Stimulated activated CD4-positive, alpha-beta T cell treated with anti-CD3 and anti-CD28 coated beads, TNF-alpha, amount 100 ng/mL, for 4 hours (primary cell): ENCODE data around the gene CDX1.

ENCODE experiments used
- DNase-seq, 3 experiments: peaks; one replicate each; pipeline ENCODE4 v3.0.0-alpha.2; 2020; ENCODE audit warnings: low read depth in 3 of 3

The CDX1 gene

DNA sequence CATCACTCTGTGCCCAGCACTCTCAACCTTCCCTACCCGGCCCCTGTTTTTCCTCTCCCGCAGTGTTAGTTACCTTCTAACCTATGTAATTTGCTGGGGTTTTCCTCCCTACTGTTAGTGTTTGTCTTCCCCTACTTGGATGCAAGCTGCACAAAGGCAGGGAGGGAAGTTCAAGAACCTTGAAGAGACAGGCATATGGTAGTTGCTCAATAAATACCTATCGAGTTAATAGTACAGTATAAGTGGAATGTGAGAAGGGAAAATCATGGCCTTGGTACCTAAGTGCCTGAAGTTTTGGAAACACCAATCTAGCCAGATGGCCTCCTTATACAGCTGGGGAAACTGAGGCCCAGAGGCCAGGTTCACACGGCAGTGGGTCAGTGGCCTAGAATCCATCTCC lies 35.1 kb upstream of the CDX1 start:
- no peak for DNase-seq

DNA sequence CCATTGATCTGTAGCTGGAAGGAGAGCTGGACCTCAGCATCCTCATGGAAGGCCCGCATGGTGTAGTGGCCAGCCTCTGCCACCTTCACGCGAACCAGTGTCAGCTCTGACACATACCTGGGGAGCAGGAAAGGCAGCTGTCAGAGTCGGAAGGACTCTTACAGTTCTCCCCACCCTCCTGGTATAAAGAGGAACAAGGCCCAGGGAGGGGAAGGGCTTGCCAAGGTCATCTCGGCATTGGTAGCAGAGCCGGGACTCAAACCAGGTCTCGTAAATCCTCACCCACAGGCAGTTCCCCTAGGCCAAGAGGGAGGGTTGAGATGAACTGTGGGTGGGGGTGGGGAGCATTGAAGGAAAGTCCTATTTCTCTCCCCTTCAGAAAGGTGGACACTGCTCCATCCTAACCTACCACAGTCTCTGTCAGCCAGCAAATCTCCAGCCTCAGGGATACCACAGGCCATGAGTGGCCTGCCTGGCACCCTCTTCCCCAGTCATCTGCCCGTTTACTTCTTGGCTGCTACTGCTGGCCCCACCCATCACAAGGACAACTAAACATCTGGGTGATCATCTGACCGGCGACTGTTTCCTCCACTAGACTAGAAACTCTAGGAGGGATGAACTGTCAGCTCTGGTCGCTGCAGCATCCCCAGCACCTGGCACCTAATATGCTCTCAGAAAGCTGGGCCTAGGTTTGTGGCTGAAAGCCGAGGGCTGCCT lies 34.4 kb upstream of the CDX1 start:
- DNase-seq: no peak

DNA sequence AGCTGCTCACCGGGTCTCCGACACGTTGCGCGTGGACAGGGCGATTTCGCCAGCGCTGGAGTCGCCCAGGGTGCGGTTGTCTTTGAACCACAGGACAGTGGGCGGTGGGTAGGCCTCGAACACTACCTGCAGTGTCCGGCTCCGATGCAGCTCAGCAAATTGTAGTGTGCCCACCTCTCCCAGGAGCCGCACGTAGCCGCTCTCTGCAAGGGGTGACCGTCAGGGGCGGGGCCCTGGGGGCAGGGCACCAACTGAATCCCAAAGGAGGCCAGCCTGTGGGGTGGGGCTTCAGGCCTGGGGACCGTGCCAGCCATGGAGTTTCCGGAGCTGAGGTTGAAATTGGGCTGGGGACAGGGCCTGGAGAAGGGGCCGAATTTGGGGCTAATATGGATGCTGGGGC lies 33.8 kb upstream of the CDX1 start:
- no peak for DNase-seq

DNA sequence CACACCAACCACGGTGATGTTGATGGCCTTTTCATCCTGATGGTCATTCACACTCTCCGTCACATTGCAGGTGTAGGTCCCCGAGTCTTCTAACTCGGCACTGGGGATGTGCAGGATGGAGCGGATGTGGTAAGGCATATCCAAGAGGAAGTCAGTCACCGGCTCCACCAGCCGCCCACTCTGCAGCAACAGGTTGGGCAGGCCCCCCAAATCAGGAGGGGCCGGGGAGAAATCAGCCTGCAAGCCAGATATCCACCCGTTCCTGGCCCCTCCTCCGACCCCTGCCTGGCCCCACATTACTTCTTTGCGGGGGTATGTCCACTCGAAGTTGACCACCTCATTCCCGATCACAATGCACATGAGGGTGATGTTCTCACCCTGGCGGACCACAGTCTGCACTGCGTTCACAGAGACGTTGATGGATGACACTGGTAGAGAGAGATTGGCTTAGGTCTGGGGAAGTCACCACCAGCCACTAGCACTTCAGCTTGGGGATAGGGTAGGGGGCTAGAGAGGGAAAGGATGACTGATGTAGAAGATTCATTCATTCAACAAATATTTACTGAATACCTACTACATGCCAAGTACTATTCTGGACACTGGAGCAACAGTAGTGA lies 32.9 kb upstream of the CDX1 start:
- no peak for DNase-seq

DNA sequence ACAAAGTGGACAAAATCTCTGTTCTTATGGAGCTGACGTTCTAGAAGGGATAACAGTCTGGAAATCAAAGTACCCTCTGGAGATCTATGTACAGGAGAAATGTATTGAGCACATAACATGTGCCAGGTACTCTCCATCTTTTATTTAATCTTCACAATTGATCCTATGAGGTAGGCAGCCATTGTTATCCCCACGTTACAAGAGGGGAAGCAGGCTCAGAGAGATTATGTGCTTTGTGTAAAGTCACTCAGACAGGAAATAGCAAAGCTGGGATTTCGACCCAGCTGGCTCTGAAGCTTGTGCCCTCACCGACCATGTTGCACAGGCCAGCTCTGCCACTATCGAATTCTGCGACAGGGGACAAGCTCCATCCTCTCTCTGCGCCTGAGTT lies 32.4 kb upstream of the CDX1 start:
- DNase-seq: no peak

DNA sequence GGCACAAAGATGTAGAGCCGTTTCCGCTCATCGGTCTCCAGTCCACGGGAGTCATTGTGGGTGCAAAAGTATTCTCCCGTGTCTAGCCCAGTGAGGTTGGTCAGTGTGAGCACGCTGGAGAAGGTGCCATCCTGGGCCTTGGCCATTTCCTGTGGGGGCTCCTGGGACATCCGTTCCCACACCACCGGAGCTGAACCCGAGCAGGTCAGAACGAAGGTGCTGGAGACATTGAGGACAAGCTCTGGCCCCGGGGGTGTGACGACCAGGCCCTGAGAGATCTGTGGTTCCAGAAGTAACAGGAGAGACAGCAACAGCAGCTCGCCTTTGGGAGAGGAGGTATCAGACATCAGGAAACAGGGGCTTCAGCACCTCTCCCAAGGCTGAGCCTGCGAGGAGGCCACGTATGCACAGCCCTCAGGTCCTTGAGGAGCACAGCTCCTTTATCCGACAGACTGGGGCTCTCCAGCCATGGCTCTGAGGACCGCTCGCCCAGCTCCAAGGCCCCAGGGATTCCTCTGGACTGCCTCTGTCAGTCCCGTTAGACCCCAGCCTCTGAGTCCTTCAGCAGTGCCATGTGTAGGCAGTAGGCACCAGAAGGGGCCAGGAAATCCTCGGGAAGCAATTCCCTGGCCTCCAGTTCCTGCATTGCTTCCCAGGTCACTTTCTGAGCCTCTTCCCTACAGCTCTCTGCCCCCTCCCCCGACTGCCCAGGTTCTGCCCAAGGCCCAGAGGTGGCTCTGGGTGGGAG lies 30.8 kb upstream of the CDX1 start:
- DNase-seq: no peak

DNA sequence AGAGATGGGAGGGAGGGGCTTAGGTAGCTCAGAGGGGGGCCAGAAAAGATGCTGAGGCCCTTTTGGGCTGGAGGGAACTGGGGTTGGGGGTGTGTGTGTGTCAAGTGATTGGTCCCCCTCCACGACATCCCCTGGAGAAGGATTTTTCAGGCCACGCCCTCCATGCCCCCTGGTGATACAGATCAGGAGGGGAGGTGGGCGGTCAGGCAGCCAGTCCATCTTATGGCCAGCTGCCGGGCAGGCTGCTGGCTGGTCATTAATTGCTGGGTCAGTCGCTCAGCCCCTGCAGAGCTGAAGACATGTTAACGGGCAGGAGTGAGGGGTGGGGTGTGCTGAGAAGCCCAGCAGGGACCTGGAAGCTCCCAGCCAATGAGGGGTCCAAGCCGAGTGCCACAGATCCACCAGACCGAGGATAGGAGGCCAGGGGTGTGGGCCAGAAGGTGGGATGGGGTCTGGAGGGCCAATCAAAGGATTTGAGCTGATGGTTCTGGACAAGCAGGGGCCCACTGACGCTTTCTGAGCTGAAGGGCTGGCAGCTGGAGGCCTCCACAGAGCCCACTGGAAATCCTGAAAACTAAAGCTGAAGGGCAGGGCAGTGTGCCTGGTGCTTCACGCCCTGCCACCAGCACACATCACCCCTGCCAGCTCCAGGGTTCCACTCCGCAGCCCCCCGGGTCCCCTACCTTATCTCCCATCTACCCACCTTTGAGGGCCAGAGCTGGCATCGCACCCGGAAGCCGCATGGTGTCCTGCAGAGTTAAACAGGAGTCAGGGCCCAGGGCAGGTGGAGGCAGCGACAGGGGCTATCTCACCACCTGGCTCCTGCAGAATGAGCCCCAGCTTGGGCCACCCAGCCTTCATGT lies 30.0 kb upstream of the CDX1 start:
- no peak for DNase-seq

DNA sequence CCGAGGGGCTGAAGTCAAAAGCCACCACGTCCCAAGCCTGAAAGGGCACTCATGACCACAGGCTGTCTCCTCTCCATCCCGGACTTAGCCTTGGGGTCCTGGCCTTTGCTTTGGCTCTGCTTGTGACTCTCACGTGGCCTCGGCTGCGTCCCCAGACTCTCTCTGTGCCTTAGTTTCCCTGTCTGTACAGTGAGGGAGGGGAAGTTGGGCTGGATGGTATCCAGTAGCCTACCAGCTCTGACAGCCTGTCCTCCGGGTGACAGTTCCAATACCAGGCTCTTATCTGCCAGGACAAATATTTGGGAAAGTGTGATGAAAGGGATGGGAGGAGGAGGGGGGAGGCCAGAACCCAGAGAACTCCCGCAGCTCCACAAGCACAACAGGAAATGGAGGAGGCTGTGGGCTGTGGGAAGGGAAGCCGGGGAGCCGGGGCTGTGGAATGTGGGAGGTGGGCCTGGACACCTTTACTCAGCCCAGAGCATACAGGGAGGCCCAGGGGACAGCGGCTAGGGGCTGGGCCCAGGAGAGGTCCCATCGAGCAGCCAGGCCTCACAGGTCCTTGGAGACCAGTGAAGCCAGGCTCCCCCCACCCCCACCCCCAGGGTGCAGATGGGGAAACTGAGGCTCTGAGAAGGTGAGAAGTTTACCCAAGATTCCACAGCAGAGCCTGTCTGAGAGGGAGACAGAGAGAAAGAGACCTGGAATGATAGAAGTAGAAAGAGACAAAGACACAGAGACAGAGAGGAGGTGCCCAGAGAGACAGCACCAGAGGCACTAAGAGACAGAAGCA lies 29.2 kb upstream of the CDX1 start:
- DNase-seq: no peak

DNA sequence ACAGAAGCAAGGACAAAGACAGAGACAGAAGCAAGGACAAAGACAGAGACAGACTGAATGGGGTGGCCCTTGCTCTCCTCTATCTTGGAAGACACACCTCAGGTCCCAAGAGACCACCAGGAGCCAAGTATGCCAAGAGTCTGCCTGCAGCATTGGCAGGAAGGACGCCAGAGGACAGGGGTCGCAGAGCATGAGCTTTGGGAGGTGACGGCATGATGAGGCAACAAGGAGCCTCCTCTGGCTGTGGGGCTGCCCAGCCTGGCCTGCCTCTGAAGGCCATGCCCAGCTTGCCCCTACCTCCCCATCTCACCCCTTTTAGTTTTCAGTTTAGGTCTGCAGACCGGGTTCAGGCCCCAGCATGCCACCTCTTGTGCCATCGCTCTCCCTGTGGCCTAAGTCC lies 28.6 kb upstream of the CDX1 start:
- DNase-seq: no peak

DNA sequence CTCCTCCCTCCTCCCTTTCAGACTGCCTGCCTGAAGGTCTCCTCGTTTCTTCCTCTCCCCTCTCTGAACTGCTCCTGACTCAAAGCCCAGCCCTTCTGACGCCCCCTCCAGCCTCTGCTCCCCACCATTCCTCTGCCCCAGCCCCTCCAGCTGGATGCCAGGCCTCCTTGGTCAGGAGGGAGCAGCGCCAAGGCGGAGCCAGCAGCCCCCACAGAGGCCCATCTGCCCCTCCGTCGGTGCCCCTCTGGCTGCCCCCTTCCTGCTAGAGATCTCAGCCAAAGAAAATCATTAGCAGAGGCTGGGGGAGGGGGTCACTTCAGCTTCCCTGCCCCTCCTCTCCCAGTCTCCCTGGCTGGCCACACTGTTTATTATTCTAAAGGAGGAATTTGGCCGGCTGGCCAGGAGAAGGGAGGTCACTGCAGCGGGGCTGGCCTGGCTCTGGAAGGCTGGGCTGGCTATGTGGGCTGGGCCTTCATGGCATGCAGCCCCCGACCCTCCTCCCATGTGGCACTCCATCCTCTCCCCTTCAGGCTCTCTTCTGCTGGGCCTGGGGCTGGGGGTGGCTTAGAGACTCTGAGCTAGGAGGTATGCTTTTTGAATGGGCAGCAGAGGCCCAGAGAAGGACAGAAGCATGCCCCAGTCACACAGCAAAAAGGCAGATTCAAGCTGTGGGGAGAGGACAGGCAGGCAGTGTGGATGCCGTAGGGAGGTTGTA lies 27.9 kb upstream of the CDX1 start:
- DNase-seq: no peak

DNA sequence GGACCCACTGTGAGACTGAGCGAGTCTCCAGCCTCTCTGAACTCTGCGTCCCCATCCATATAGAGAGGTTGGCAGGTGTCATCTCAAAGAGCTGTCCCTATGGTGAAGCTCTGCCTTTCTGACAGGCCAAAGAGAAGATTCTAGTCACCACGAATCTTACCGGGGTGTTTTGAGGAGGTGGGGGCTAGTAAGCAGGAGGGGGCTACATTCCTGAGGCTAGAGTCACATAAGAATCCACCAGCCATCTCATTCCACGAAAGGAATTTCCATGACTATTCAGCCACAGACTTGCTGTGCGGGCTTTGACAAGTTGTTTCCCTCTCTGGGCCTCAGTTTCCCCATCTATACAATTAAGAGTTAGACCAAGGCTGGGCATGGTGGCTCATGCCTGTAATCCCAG lies 27.2 kb upstream of the CDX1 start:
- DNase-seq: no peak

DNA sequence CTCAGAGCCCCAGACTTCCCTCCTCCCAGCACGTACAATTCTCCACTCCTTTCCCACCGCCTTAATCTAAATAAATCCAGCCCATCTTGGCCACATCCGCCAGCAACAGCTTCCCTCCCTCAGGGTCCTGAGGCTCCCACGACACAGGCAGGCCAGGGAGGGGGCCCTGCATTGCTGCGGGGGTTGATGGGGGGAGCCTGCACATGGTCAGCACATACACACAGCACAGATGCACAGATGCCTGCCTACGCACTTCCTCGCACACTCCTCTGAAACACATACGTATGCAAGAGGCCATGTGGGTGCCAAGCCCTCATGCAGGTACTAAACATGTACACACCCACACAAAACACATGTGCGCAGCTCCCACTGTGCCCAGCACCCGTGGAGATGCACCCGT lies 25.7 kb upstream of the CDX1 start:
- no peak for DNase-seq

DNA sequence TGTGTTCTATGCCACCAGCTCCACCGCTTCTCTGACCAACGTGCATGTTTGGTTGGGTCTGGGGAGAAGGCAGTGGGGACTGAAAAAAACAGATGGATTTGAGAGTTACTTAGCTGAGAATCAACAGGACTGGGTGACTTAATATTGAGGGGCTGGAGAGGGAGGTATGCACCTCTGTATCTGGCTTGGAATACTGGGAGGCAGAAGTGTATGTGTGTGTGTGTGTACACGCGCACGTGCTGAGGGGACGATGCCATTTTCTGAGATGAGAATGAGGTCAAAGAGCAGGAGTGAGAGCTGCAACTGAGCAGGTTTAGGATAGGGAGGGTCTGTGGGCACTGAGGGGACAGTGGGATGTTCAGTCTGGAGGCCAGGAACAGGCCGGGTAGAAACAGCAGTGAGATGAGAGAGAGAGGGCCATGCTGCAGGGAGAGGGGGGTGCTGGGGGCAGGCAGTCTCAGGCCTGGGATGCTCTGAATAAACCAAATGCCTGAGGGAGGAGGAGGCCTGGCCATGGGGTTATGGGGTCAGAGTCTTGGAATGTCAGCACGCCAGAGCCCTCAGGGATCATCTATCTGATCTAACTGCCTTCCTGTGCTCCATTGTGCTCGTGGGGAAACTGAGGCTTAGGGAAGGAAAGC lies 24.9 kb upstream of the CDX1 start:
- no peak for DNase-seq

DNA sequence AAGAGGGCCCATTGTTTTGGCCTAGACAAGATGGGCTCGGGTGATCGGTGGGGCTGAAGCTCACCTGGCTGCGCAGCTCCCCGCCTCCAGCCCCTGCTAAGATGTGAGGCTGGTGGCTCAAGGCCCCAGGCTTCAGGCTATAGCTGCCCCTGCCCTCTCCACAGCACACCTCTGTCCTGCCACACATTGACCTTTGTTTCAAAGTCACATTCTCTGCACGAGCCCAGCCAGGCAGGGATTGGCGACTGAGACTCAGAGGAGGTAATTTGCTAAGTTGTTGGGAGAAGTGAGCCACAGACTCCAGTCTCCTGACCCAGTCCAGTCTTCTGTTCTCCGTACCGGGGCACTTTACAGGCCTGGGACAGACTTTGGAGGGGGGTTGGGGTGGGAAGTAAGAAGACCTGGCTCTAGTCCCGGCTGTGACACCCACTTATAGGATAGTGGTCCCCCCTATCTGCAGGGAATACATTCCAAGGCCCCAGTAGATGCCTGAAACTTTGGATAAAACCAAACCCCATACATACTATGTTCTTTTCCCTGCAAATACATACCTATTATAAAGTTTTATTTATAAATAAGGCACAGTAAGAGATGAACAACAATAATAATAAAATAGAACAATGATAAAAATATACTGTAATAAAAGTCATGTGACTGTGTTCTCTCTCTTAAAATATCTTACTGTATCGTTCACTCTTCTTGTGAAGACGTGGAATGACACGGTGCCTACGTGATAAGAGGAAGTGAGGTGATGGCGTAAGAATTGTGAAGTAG lies 24.2 kb upstream of the CDX1 start:
- DNase-seq: no peak

DNA sequence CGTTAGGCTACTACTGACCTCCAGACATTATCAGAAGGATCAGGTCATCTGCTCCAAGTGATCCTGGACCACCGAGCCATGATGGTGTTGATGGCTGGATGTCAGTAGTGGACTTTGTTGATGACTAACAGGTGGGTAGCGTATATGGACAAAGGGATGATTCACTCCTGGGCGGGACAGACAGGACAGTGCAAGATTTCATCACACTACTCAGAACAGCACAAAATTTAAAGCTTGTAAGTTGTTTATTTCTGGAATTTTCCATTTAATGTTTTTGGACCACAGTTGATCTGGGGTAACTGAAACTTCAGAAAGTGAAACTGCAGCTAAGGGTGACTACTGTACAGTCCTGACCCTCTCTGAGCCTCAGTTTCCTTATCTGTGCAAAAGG lies 23.6 kb upstream of the CDX1 start:
- DNase-seq: no peak

DNA sequence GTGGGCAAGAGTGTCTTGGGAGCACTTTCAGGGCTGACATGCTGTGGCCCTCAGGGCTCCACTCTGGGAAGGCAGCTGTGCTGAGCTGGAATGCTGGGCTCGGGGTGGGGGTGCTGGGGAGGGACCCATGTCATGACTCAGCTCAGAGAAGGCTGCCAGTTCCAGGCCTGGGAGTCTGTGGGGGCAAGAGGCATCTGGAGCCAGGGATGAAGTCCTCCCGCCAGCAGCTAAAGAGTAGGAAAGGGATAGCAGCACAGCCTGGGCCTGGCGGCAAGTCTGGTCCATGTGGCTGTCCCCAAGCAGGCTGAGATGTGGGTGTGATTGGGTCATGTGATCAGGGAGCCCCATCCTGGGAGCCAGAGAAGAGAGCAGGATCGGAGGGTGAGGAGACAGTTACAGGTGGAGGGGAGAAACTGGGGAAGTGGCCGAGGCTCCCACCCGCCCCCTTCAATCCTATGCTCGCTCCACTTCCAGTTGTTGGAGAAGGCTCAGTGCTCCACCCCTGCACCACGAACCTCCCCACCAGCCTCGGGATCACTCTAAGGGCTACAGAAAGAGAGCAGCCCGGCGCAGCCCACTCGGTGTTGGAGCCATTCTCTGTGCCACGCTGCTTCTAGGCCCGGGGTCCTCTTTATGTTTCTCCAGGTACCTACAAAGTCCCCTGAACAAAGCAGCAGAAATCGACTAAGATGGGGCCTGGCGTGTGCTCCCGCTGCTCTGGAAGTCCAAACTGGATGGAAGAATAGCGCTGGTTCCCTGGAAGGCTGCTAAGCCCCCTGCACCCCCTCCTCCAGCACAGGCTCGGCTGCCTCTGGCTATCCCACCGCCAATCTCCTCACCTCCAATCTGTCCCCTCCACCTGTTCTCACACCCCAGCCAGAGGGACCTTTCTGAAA lies 23.0 kb upstream of the CDX1 start:
- DNase-seq: no peak

DNA sequence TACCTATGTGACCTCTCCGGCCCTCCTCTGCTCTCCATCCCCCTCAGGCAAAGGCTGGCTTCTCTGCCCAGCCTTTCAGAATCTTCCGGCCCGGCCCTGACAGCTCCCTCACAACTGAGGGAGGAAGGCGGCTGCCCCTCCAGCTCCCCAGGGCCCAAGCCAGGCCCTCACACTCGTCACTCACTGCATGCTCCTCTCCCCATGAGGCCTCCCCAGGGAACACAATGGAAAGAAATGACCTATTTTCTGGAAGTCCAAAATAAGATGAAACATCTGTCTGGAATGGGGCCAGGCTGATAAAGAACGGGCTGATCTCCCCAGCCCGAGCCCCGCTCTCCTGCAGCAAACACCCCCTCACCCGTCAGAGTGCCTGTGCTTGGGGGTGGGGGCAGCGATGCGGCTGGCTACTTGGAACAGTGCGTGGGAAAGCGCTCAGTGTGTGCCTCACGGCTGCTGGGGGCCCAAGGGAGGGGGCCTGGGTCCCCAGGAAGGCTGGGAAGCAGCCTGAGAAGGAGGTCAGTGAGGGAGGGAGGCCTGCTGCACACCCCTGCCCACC lies 22.3 kb upstream of the CDX1 start:
- no peak for DNase-seq

DNA sequence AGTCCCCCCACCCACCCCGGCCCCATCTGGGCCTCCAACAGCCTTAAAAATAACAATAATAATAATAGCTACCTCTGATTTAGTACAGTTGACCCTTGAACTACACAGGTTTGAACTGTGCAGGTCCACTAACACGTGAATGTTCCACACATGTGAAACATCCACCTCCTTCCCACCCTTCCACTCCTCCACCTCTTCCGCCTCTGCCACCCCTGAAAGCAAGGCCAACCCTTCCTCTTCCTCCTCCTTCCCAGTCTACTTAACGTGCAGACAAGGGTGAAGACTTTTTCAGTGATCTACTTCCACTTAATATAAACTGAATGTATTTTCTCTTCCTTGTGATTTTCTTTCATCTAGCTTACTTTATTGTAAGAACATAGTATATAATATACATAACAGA lies 21.7 kb upstream of the CDX1 start:
- no peak for DNase-seq
